ENCODE measurements around the gene RIPPLY2.
"Not testable (repeated sequence)": the region's sequence is repeated elsewhere in the genome, so short reads cannot be mapped to it uniquely, and the experiment has no call there.

RIPPLY2 gene

GRCh38 chr6:83853178-83854000 lies at the start of gene RIPPLY2:
Gene RIPPLY2 (plus strand): TSS chr6:83853360. CDS start chr6:83853417, 57 bp downstream.
- no peak within 1 kb of the TSS for H3K27ac ChIP-seq
- TF ChIP-seq ZFX (IDR thresholded peaks at IDR 0.05) (no peak), CTCF (conservative IDR thresholded peaks at IDR 0.05) (no peak)

- not testable (repeated sequence) for H3K27ac ChIP-seq
Measured at GRCh38 chr6:83803492-83803891, 49.7 kb upstream of the RIPPLY2 start.

GRCh38 chr6:83804886-83805285 lies 48.3 kb upstream of the RIPPLY2 start:
- no peak overlapping the region for H3K27ac ChIP-seq
- TF ChIP-seq ZFX (IDR thresholded peaks at IDR 0.05), result no peak
- peak; percentile 32 for TF ChIP-seq CTCF (conservative IDR thresholded peaks at IDR 0.05)

- TF ChIP-seq CTCF (conservative IDR thresholded peaks at IDR 0.05), result no peak
- TF ChIP-seq ZFX (IDR thresholded peaks at IDR 0.05), result no peak
- no peak overlapping the region for H3K27ac ChIP-seq
Measured at GRCh38 chr6:83808005-83808404, 45.2 kb upstream of the RIPPLY2 start.

- TF ChIP-seq CTCF (conservative IDR thresholded peaks at IDR 0.05) (no peak), ZFX (IDR thresholded peaks at IDR 0.05) (no peak)
- H3K27ac ChIP-seq, result no peak overlapping the region
Measured at GRCh38 chr6:83808926-83809325, 44.2 kb upstream of the RIPPLY2 start.

GRCh38 chr6:83812595-83812994 lies 40.6 kb upstream of the RIPPLY2 start:
- H3K27ac ChIP-seq, result no peak overlapping the region
- TF ChIP-seq ZFX (IDR thresholded peaks at IDR 0.05), result no peak
- no peak for TF ChIP-seq CTCF (conservative IDR thresholded peaks at IDR 0.05)

- H3K27ac ChIP-seq, result no peak overlapping the region
- TF ChIP-seq ZFX (IDR thresholded peaks at IDR 0.05) (no peak), CTCF (conservative IDR thresholded peaks at IDR 0.05) (no peak)
Measured at GRCh38 chr6:83815631-83816272, 37.4 kb upstream of the RIPPLY2 start.

All from C4-2B (cell line).